GM18511 (cell line): ENCODE data around the gene LRRC28.

Source experiments
- ATAC-seq: cut with Tn5 transposase; IDR thresholded peaks from one replicate; pipeline ENCODE4 v1.9.1; 2021; ENCODE audit warnings: mild to moderate bottlenecking, moderate library complexity; ENCODE audit not compliant: unreplicated experiment

The LRRC28 gene

GRCh38 chr15:99296386-99296785 lies 45.1 kb downstream of the LRRC28 start:
- no peak for ATAC-seq

- ATAC-seq: no peak
Measured at GRCh38 chr15:99303907-99304306, 52.6 kb downstream of the LRRC28 start.

DNA sequence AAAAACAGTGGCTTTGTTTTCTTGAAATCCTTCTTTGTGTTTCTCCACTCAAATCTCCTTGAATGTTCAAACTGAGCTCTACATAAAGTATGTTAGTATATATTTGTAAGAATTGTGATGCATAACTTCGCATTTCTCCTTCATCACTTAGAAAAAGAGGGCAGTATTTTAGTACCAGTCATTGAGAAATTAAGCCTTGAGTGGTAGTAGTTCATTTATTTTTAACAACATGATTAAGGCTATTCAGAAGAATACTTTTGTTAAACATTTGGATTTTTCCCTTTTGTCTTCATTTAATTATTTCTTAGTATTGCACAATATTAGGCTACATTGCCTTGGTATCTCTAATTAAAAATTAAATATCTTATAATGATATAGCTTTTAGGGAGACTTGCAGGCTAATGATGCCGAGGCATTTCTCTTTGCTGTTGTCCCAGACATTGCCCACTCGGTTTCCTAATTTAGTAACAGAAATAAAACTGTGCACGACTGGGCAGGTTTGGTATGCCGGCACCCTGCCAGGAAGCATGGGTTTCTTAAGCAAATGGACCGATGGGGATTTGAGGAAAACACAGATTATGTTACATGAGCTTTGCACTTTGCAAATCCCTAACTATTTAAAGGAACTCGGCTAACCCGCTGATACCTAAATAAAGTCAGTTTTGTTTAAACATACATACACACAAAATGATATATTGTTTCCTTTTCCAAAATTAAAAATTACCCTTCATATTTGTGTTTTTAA lies 54.7 kb downstream of the LRRC28 start:
- no peak for ATAC-seq

DNA sequence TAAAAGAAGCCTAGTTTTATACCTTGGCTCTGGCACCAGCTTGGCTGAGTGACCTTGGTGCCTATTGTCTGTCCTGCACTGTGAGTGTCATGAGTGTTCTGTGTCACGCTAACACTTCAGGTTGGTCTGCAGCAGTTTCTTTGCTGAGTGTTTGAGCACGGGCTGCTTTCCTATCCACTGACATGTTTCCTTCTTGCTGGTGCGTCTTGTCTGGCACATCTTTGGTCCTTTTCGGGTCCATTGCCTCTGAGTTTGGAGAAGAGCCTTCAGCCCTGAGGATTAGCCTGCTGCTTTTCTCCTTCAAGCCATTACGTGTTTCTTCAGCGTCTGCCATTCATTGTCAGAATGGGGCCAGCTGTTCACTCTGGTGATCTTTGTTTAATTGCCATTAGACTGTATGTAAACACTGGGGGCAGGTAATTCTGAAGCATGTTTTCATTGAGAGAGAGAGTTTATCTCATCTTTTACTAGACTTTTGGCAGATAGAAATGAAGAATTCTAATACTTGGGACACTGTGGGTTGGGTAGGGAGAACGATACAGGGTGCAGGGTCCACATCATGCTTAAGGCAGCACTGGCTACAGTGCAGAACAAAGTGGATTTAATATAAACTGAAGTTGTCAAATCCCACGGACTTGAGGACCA lies 55.5 kb downstream of the LRRC28 start:
- no peak for ATAC-seq

- no peak for ATAC-seq
Measured at GRCh38 chr15:99307735-99308134, 56.5 kb downstream of the LRRC28 start.

- no peak for ATAC-seq
Measured at GRCh38 chr15:99310745-99311144, 59.5 kb downstream of the LRRC28 start.

GRCh38 chr15:99312228-99312627 lies 60.9 kb downstream of the LRRC28 start:
- no peak for ATAC-seq

DNA sequence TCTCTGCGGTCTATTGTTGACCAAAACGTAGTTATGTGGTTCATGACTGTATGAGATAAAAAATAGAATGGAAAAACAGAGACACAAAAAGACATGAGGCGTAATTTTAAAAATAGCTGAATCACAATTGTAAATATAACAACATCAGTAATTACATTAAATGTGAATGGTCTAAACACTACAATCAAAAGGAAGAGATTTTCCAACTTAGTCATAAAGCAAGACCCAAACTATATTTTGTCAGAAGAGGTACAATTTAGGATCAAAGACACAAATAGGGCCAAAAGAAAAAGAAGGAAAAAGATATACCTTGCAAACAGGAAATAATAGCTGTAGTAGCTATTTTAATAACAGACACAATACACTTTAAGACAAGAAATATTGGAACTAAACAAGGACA lies 61.5 kb downstream of the LRRC28 start:
- ATAC-seq: no peak

- ATAC-seq: no peak
Measured at GRCh38 chr15:99315636-99316035, 64.4 kb downstream of the LRRC28 start.

- ATAC-seq: no peak
Measured at GRCh38 chr15:99320374-99321215, 69.3 kb downstream of the LRRC28 start.

DNA sequence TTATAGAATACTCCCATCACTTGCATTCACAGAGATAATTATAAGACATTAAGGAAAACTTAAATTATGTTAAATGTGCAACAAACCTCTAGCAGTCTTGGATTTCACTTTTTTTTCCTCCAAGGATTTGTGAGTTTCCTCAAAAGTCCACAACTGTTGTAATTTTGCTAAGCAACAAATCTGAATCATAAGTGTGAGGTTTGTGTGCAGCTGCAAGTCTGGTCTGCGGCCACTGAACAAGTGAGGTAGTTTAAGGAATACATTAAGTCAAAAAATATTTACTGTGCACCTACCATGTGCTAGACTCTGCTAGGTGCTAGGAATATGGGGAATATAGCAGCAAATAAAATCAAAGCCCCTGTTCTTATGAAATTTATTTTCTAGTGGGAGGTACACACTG lies 70.2 kb downstream of the LRRC28 start:
- no peak for ATAC-seq

DNA sequence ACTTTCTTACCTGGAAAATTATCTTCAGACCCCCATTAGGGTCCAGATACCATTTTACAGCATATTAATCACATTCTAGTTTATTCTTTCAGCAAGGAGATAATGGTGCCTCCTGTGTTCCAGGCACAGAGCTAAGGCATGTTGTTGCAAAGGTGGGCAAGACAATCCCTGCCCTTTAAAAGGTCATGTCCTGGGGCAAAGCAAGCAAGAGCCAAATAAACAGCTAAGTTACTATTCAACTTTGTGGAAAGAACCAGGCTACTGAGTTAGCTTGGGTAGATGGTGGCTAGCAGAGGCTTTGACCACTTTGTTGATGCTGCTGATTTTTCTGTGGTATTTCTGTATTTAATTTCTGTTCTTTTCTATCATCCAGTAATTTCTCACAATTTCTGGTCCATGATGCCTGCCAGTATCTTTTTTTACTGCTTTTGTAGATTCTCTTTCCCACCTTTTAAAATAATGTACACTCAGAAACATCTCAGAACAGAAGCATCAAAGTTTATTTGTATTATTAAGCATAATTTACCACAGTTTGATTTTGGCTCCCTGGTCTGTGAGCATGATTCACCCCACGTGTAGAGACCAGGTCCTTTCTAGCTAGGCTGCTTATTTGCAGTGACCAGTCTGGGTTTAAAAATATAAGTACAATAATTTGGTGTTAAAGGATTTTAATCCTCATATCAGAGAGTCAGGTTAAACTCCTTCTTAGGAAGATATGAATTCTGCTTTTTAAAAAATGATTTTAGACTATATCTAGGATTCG lies 71.5 kb downstream of the LRRC28 start:
- no peak for ATAC-seq

DNA sequence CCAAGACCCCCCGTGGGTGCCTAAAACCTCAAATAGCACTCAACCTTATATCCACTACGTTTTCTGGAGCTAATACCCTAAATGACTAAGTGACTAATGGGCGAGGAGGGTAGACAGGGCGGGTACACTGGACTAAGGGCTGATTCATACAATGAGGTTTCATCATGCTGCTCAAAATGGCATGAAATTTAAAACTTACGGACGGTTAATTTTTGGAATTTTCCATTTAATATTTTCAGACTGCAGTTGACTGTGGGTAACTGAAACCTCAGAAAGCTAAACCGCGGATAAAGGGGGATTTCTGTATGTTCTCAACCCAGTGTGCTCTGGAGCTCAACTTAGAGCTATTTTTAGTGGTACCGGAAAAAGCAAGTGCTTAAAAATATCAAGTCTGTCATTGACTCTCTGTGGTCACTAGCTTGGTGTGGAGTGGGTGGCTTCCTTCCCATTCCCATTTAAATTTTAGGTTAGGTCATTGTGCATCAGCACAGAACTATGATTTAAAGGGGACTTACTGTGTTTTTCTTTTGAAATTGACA lies 72.9 kb downstream of the LRRC28 start:
- ATAC-seq: peak; percentile 74

DNA sequence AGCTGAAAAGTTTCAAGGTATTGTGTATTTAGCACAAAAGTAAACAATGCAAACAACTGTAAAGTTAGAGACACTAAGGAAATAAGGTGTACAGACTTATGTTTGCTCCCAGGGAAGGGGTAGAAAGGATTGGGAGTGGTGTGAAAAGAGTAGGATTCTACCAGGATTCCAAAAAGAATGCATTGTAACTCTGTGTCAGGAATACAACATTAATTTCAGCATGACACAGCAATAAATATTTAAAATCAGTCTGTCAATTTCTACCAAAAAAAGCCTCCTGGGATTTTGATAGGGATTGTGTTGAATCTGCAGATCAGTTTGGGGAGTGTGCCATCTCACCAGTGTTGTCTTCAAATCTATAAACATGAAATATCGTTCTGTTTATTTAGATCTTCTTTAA lies 73.4 kb downstream of the LRRC28 start:
- ATAC-seq: no peak

- no peak for ATAC-seq
Measured at GRCh38 chr15:99326235-99326634, 75.0 kb downstream of the LRRC28 start.

GRCh38 chr15:99328106-99329072 lies 77.1 kb downstream of the LRRC28 start:
- ATAC-seq: no peak

GRCh38 chr15:99331381-99331780 lies 80.1 kb downstream of the LRRC28 start:
- ATAC-seq: no peak

DNA sequence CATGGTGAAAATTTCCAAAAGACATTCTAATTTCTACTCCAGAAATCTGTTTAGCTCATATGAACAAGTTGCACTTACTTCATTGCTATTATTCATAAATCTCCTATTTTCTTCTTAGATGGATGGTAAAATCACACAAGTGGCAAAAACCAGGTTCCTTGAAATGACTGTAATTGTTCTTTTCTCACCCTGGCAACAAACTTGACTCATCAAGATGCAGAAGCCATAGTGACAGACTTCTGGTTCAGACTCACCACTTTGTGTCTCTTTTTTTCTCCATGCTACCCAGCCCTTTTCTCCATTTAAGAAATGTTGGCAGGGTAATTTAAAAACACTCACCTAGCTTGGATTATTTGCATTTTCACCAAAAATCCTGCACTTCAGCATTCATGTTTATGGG lies 82.1 kb downstream of the LRRC28 start:
- no peak for ATAC-seq

DNA sequence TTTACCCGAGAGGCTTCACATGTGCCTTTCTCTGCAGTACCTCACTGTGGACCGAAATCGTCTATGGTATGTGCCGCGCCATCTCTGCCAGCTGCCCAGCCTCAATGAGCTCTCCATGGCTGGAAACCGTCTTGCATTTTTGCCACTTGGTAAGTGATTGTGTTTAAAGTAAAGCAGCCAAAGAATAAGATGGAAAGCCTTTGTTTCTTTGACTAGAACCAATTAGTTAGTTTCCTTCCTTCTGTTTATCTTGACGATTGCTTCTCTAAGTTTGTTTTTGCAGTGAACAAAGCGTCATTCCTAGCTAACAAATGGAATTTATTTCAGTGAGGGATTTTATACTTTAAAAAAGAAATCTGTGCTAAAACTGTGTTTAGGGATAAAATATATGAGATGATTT lies 82.7 kb downstream of the LRRC28 start:
- no peak for ATAC-seq

DNA sequence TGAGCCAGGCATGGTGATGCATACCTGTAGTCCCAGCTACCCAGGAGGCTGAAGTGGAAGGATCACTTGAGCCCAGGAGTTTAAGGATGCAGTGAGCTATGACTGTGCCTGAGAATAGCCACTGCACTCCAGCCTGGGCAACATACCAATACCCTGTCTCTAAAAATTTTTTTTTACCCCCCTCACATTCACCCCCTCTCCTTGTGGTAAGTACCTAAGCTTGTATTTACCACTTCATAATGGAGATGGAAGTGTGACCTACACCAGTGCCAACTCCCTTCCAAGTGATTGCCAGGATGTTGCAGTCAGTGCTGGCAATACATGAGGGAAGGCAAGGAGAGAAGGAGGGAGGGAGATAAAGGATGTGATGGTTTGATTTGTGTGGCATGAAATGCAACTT lies 84.2 kb downstream of the LRRC28 start:
- ATAC-seq: no peak
